ENCODE results near the gene OGDH. TPM values are rescaled to one million over a fixed set of nuclear protein-coding genes. Genes with fewer than 3 reads are reported as not detected.

The OGDH gene
- 100 to 1,000 TPM; 159 to 184 TPM for total RNA-seq
- polyA plus RNA-seq (ENCODE audit: insufficient read length in 6 of 6) = 10 to 100 TPM; 46.6 to 58.5 (median 55.4) TPM
- long read RNA-seq, donor 1 = 0 reads
- long read RNA-seq, donor 2, full-length matches to known transcripts = 1 of 10 reads
- long read RNA-seq, donor 2, partial matches to known transcripts = 0 of 10 reads
- long read RNA-seq, donor 2, other reads (novel, unspliced or antisense) = 9 of 10 reads
- long read RNA-seq, donor 3, full-length matches to known transcripts = 2 of 2 reads
- long read RNA-seq, donor 3, partial matches to known transcripts = 0 of 2 reads
- long read RNA-seq, donor 3, other reads (novel, unspliced or antisense) = 0 of 2 reads
- long read RNA-seq, donor 4, full-length matches to known transcripts = 3 of 16 reads
- long read RNA-seq, donor 4, partial matches to known transcripts = 12 of 16 reads
- long read RNA-seq, donor 4, other reads (novel, unspliced or antisense) = 1 of 16 reads
- long read RNA-seq, donor 5, full-length matches to known transcripts = 3 of 3 reads
- long read RNA-seq, donor 5, partial matches to known transcripts = 0 of 3 reads
- long read RNA-seq, donor 5, other reads (novel, unspliced or antisense) = 0 of 3 reads
- long read RNA-seq, donor 6, partial matches to known transcripts = 0 of 1 reads
- long read RNA-seq, donor 6, other reads (novel, unspliced or antisense) = 0 of 1 reads
- long read RNA-seq, donor 7, full-length matches to known transcripts = 2 of 2 reads
- long read RNA-seq, donor 7, partial matches to known transcripts = 0 of 2 reads
- long read RNA-seq, donor 7, other reads (novel, unspliced or antisense) = 0 of 2 reads
- long read RNA-seq, donor 8, full-length matches to known transcripts = 4 of 4 reads
- long read RNA-seq, donor 8, partial matches to known transcripts = 0 of 4 reads
- long read RNA-seq, donor 8, other reads (novel, unspliced or antisense) = 0 of 4 reads
- long read RNA-seq, donor 9 = 0 reads
- long read RNA-seq, donor 10, partial matches to known transcripts = 1 of 7 reads
- long read RNA-seq, donor 10, other reads (novel, unspliced or antisense) = 6 of 7 reads
- long read RNA-seq, donor 11, partial matches to known transcripts = 0 of 2 reads
- long read RNA-seq, donor 11, other reads (novel, unspliced or antisense) = 0 of 2 reads
- long read RNA-seq, donor 12, full-length matches to known transcripts = 3 of 3 reads
- long read RNA-seq, donor 12, partial matches to known transcripts = 0 of 3 reads
- long read RNA-seq, donor 12, other reads (novel, unspliced or antisense) = 0 of 3 reads

GRCh38 chr7:44606341-44607140, at the start of gene OGDH:
Gene OGDH (plus strand): TSS chr7:44606627. CDS start chr7:44624344, 17,717 bp downstream.
- intact Hi-C loops (cut with DNase I) = no loop called here
- ATAC-seq = peak; percentile 98
- H3K9me3 ChIP-seq = no peaks in the 10 kb centered on the region

GRCh38 chr7:44557485-44557884, 48.9 kb upstream of the OGDH start:
- Histone ChIP-seq H3K9me3 (no peaks in the 10 kb centered on the region), H3K4me3 (no peak overlapping the region), H3K27me3 (no peaks in the 10 kb centered on the region), H3K4me1 (no peaks in the 10 kb centered on the region), H3K27ac (no peak overlapping the region), H3K36me3 (no peaks in the 10 kb centered on the region)
- DNase-seq (no peak), ATAC-seq (no peak)
- no peak for TF ChIP-seq CTCF (IDR thresholded peaks at IDR 0.05)
- intact Hi-C loops (cut with DNase I) = no loop called here

More at GRCh38 chr7:44606341-44607140, at the start of gene OGDH:
- Histone ChIP-seq H3K4me3 (peak within 1 kb of the TSS; percentile 68 to 87), H3K36me3 (no peaks in the 10 kb centered on the region), H3K4me1 (peaks cover 9 to 51% of the 10 kb centered on the region in 2 donors), H3K27me3 (no peaks in the 10 kb centered on the region), H3K27ac (peak within 1 kb of the TSS; percentile 97 to 98)
- peak; percentile 99 to 100 (median 100) for DNase-seq
- TF ChIP-seq CTCF (IDR thresholded peaks at IDR 0.05) = no peak

GRCh38 chr7:44559485-44559884, 46.9 kb upstream of the OGDH start:
- no peaks in the 10 kb centered on the region for H3K9me3 ChIP-seq
- ATAC-seq = no peak
- no peaks in the 10 kb centered on the region for H3K27me3 ChIP-seq
- H3K36me3 ChIP-seq = peaks cover 0 to 16% of the 10 kb centered on the region in 2 donors
- no peak overlapping the region for H3K4me3 ChIP-seq
- no peak for DNase-seq
- H3K4me1 ChIP-seq = no peaks in the 10 kb centered on the region
- TF ChIP-seq CTCF (IDR thresholded peaks at IDR 0.05) = no peak
- H3K27ac ChIP-seq = no peak overlapping the region
- intact Hi-C loops (cut with DNase I) = no loop called here

GRCh38 chr7:44561481-44561880, 44.9 kb upstream of the OGDH start:
- peaks cover 0 to 36% of the 10 kb centered on the region in 2 donors for H3K36me3 ChIP-seq
- DNase-seq = no peak
- H3K4me1 ChIP-seq = peaks cover 0 to 4% of the 10 kb centered on the region in 2 donors
- TF ChIP-seq CTCF (IDR thresholded peaks at IDR 0.05) = no peak
- no peak overlapping the region for H3K27ac ChIP-seq
- ATAC-seq = no peak
- H3K9me3 ChIP-seq = no peaks in the 10 kb centered on the region
- no peak overlapping the region for H3K4me3 ChIP-seq
- intact Hi-C loops (cut with DNase I) = no loop called here
- H3K27me3 ChIP-seq = no peaks in the 10 kb centered on the region
